DND-41 (cell line): ENCODE measurements around the gene ATF4.

Source experiments
- ATAC-seq: fragments of 200-7000 bp; cut with Tn5 transposase; 3 replicates; pipeline ENCODE4 v1.9.1; 2021; ENCODE audit warnings: low read depth; ENCODE audit not compliant: insufficient read depth
- DNase-seq: peaks from one replicate; pipeline ENCODE4 v3.0.0-alpha.2; 2020
- H2AFZ ChIP-seq: 2 replicates; pipeline ENCODE4 v1.6.0; 2012; ENCODE audit warnings: low read depth, low read length
- H3K27ac ChIP-seq: 2 replicates; pipeline ENCODE4 v1.5.1; 2012; ENCODE audit warnings: low read length, inconsistent platforms
- H3K27me3 ChIP-seq: fragments of 200-600 bp; sonication (generic); 2 replicates; pipeline ENCODE4 v1.6.0; 2012; ENCODE audit warnings: low read length, mild to moderate bottlenecking, inconsistent platforms; ENCODE audit not compliant: insufficient read depth, poor library complexity
- H3K36me3 ChIP-seq: 2 replicates; pipeline ENCODE4 v1.5.1; 2012; ENCODE audit warnings: low read length, inconsistent platforms; ENCODE audit not compliant: insufficient read depth
- H3K4me1 ChIP-seq: 2 replicates; pipeline ENCODE4 v1.5.1; 2012; ENCODE audit warnings: mild to moderate bottlenecking, low read length; ENCODE audit not compliant: insufficient read depth
- H3K4me2 ChIP-seq: 2 replicates; pipeline ENCODE4 v1.6.0; 2012; ENCODE audit warnings: mild to moderate bottlenecking, moderate library complexity, low read length, inconsistent platforms; ENCODE audit not compliant: insufficient read depth
- H3K4me3 ChIP-seq, 2 experiments: fragments of 200-600 bp in 1 of 2; shearing (Covaris generic) in 1 of 2; 2 replicates each; pipeline ENCODE4 v1.5.1; 2012 to 2016; ENCODE audit warnings: inconsistent platforms in 2 of 2, low read length in 2 of 2, mild to moderate bottlenecking in 2 of 2, low read depth in 1 of 2, moderate library complexity in 1 of 2
- H3K79me2 ChIP-seq: 2 replicates; pipeline ENCODE4 v1.6.0; 2012; ENCODE audit warnings: low read length, inconsistent platforms; ENCODE audit not compliant: insufficient read depth
- H3K9ac ChIP-seq: 2 replicates; pipeline ENCODE4 v1.6.0; 2012; ENCODE audit warnings: low read depth, mild to moderate bottlenecking, inconsistent platforms, low read length, moderate library complexity
- H3K9me3 ChIP-seq: 2 replicates; pipeline ENCODE4 v1.5.1; 2012; ENCODE audit warnings: low read length, moderate library complexity, mild to moderate bottlenecking, inconsistent platforms; ENCODE audit not compliant: insufficient read depth, severe bottlenecking
- H4K20me1 ChIP-seq: 2 replicates; pipeline ENCODE4 v1.6.0; 2012; ENCODE audit warnings: low read length; ENCODE audit not compliant: insufficient read depth
- CTCF ChIP-seq: IDR thresholded peaks from 2 replicates; pipeline ENCODE4 v1.5.1; 2012; ENCODE audit warnings: borderline replicate concordance, low read length, moderate library complexity, mild to moderate bottlenecking; ENCODE audit not compliant: poor library complexity, severe bottlenecking; ENCODE audit errors: extremely low read depth
- EZH2 ChIP-seq: IDR thresholded peaks from 3 replicates; pipeline ENCODE4 v1.6.1; 2012; ENCODE audit warnings: borderline replicate concordance, low read depth, mild to moderate bottlenecking, moderate library complexity, low read length, inconsistent platforms; ENCODE audit not compliant: severe bottlenecking

ATF4 gene

GRCh38 chr22:39475902-39476301 lies 44.5 kb upstream of the ATF4 start:
- Histone ChIP-seq H3K9me3 (no peaks in the 10 kb centered on the region), H3K4me2 (no peak overlapping the region), H3K36me3 (no peaks in the 10 kb centered on the region), H3K9ac (no peak overlapping the region), H2AFZ (no peak overlapping the region), H3K27ac (no peak overlapping the region), H3K27me3 (peaks cover 3% of the 10 kb centered on the region), H3K4me1 (no peaks in the 10 kb centered on the region; the same call in 1 of the 2 replicates), H3K79me2 (no peaks in the 10 kb centered on the region), H3K4me3 (no peak overlapping the region), H4K20me1 (peaks cover 8% of the 10 kb centered on the region)
- DNase-seq (no peak), ATAC-seq (no peak)
- TF ChIP-seq CTCF (no peak), EZH2 (no peak)

- peaks cover 3% of the 10 kb centered on the region for H3K27me3 ChIP-seq
- no peaks in the 10 kb centered on the region for H3K79me2 ChIP-seq
- TF ChIP-seq CTCF (no peak), EZH2 (no peak)
Measured at GRCh38 chr22:39476664-39477063, 43.7 kb upstream of the ATF4 start.

GRCh38 chr22:39477542-39477941 lies 42.8 kb upstream of the ATF4 start:
- Histone ChIP-seq H3K4me1 (no peaks in the 10 kb centered on the region), H3K27ac (no peak overlapping the region), H3K9ac (no peak overlapping the region), H4K20me1 (peaks cover 8% of the 10 kb centered on the region), H2AFZ (no peak overlapping the region), H3K79me2 (no peaks in the 10 kb centered on the region), H3K4me2 (no peak overlapping the region), H3K36me3 (no peaks in the 10 kb centered on the region), H3K27me3 (peaks cover 3% of the 10 kb centered on the region), H3K9me3 (no peaks in the 10 kb centered on the region), H3K4me3 (no peak overlapping the region)
- ATAC-seq (no peak), DNase-seq (no peak)
- TF ChIP-seq EZH2 (no peak), CTCF (no peak)

More at GRCh38 chr22:39476664-39477063, 43.7 kb upstream of the ATF4 start:
- Histone ChIP-seq H2AFZ (no peak overlapping the region), H4K20me1 (peaks cover 8% of the 10 kb centered on the region), H3K9ac (no peak overlapping the region), H3K4me1 (no peaks in the 10 kb centered on the region; the same call in 1 of the 2 replicates), H3K9me3 (no peaks in the 10 kb centered on the region), H3K4me2 (no peak overlapping the region), H3K4me3 (no peak overlapping the region), H3K36me3 (no peaks in the 10 kb centered on the region), H3K27ac (no peak overlapping the region)
- ATAC-seq (no peak), DNase-seq (no peak)

- Histone ChIP-seq H2AFZ (no peak overlapping the region), H3K4me1 (no peaks in the 10 kb centered on the region), H3K27me3 (peaks cover 3% of the 10 kb centered on the region), H3K9ac (no peak overlapping the region), H4K20me1 (peaks cover 8% of the 10 kb centered on the region), H3K4me3 (no peak overlapping the region), H3K36me3 (no peaks in the 10 kb centered on the region), H3K4me2 (no peak overlapping the region), H3K27ac (no peak overlapping the region), H3K79me2 (no peaks in the 10 kb centered on the region), H3K9me3 (no peaks in the 10 kb centered on the region)
- TF ChIP-seq CTCF = no peak
- no peak for TF ChIP-seq EZH2
- peak; percentile 53 for DNase-seq
- peak; percentile 78 for ATAC-seq
Measured at GRCh38 chr22:39478441-39478850, 41.9 kb upstream of the ATF4 start.
